ENCODE measurements around the gene AGBL4.

DNA sequence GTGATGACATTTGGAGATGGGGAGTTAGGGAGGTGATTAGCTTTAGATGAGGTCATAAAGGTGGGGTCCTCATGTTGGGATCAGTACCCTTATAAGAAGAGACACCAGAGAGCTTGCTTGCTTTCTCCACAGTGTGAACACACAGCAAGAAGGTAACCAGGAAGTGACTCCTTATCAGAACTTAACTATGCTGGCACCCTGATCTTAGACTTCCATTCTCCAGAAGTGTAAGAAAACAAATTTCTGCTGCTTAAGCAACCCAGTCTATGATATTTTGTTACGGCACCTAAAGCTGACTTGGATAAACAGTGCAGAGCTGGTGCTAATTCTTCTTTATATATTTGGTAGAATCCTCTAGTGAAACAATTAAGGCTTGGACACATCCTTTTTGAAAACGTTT, 346.0 kb downstream of the AGBL4 start:
- TF ChIP-seq, protein P1, sequence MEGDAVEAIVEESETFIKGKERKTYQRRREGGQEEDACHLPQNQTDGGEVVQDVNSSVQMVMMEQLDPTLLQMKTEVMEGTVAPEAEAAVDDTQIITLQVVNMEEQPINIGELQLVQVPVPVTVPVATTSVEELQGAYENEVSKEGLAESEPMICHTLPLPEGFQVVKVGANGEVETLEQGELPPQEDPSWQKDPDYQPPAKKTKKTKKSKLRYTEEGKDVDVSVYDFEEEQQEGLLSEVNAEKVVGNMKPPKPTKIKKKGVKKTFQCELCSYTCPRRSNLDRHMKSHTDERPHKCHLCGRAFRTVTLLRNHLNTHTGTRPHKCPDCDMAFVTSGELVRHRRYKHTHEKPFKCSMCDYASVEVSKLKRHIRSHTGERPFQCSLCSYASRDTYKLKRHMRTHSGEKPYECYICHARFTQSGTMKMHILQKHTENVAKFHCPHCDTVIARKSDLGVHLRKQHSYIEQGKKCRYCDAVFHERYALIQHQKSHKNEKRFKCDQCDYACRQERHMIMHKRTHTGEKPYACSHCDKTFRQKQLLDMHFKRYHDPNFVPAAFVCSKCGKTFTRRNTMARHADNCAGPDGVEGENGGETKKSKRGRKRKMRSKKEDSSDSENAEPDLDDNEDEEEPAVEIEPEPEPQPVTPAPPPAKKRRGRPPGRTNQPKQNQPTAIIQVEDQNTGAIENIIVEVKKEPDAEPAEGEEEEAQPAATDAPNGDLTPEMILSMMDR (IDR thresholded peaks at IDR 0.05) = no peak
- TF ChIP-seq POLR2AphosphoS5 (IDR thresholded peaks at IDR 0.05) = no peak
